Thyroid gland (tissue), 4 donors: ENCODE measurements around the gene PMP22.

Experiments
- CTCF ChIP-seq, 6 experiments: fragments of 200-600 bp in 3 of 6; fragments of 450-650 bp in 3 of 6; sonication (generic) in 3 of 6; IDR thresholded peaks; one replicate each; pipeline ENCODE4 v1.5.1; 2016 to 2019; ENCODE audit warnings: antibody characterized with exemption in 6 of 6, mild to moderate bottlenecking in 2 of 6, inconsistent platforms in 1 of 6, moderate library complexity in 1 of 6
- POLR2A ChIP-seq, 2 donors: fragments of 450-650 bp; IDR thresholded peaks; one replicate each; pipeline ENCODE4 v1.6.1; 2017; ENCODE audit warnings: antibody characterized with exemption in 2 of 2, mild to moderate bottlenecking in 2 of 2, moderate library complexity in 1 of 2

DNA sequence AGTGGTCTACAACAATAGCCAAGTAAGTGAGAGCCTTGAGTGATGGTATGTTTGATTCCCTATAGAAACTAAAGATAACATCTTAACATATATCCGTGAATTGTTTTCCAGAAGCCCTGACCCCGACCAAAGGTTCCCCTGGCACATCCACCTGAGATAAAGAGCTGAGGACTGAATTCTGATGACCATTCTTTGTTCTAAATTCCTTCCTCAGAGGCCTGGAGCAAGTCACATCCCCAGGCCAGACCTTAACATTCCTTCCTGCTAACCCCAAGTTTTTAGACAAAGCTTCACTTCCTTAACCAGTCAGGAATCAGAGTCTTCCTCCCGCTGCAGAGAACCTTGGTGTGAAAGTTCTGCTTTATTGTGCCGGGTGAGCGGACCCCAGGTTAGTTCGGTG lies 83.3 kb downstream of the PMP22 start:
- TF ChIP-seq CTCF (IDR thresholded peaks at IDR 0.05) (no peak), POLR2A (IDR thresholded peaks at IDR 0.05) (no peak)
